GM23338 (cell line): ENCODE measurements around the gene ARL9. TPM values are rescaled to one million over a fixed set of nuclear protein-coding genes. Genes with fewer than 3 reads are reported as not detected.

Experiments
- ATAC-seq: fragments of 200-7000 bp; cut with Tn5 transposase; 3 replicates; pipeline ENCODE4 v1.9.1; 2020
- DNase-seq: peaks from one replicate; pipeline ENCODE4 v3.0.0-alpha.2; 2015; ENCODE audit warnings: low spot score
- H2AFZ ChIP-seq: fragments of 200-600 bp; sonication (generic); 2 replicates; pipeline ENCODE4 v1.8.0; 2016; ENCODE audit warnings: antibody characterized with exemption, mild to moderate bottlenecking, moderate library complexity
- H3F3A ChIP-seq: fragments of 200-600 bp; sonication (generic); replicated peaks from 2 replicates; pipeline ENCODE4 v1.8.0; 2017; ENCODE audit warnings: antibody characterized with exemption, mixed run types, low read depth
- H3K27ac ChIP-seq: fragments of 200-600 bp; sonication (generic); 2 replicates; pipeline ENCODE4 v1.6.1; 2016; ENCODE audit warnings: low read depth
- H3K27me3 ChIP-seq: fragments of 200-600 bp; sonication (generic); 2 replicates; pipeline ENCODE4 v1.8.0; 2016; ENCODE audit warnings: mild to moderate bottlenecking, mixed run types, moderate library complexity; ENCODE audit not compliant: insufficient read depth
- H3K36me3 ChIP-seq: fragments of 200-600 bp; sonication (generic); 2 replicates; pipeline ENCODE4 v1.8.0; 2016; ENCODE audit warnings: mild to moderate bottlenecking; ENCODE audit not compliant: insufficient read depth
- H3K4me1 ChIP-seq: fragments of 200-600 bp; sonication (generic); 2 replicates; pipeline ENCODE4 v1.8.0; 2016; ENCODE audit warnings: mild to moderate bottlenecking, moderate library complexity; ENCODE audit not compliant: insufficient read depth
- H3K4me2 ChIP-seq: fragments of 200-600 bp; sonication (generic); 2 replicates; pipeline ENCODE4 v1.7.1; 2017; ENCODE audit warnings: mixed run types
- H3K4me3 ChIP-seq: fragments of 200-600 bp; sonication (generic); 2 replicates; pipeline ENCODE4 v1.6.1; 2016; ENCODE audit warnings: mixed run types
- H3K79me2 ChIP-seq: fragments of 200-600 bp; sonication (generic); replicated peaks from 2 replicates; pipeline ENCODE4 v1.8.0; 2017; ENCODE audit warnings: mild to moderate bottlenecking; ENCODE audit not compliant: insufficient read depth
- H3K9me2 ChIP-seq: fragments of 200-600 bp; sonication (generic); 2 replicates; pipeline ENCODE4 v1.8.0; 2017; ENCODE audit not compliant: insufficient read depth
- H4K20me1 ChIP-seq: fragments of 200-600 bp; sonication (generic); replicated peaks from 2 replicates; pipeline ENCODE4 v1.8.0; 2017; ENCODE audit warnings: mild to moderate bottlenecking; ENCODE audit not compliant: insufficient read depth
- H3K27ac Mint-ChIP-seq: 2 replicates; pipeline ENCODE4 v1.8.0; 2020; ENCODE audit warnings: inconsistent platforms, mild to moderate bottlenecking, moderate library complexity, mixed read lengths
- H3K27me3 Mint-ChIP-seq: 3 replicates; pipeline ENCODE4 v1.8.0; 2022; ENCODE audit warnings: low read depth, mild to moderate bottlenecking, moderate library complexity, mixed read lengths, inconsistent platforms; ENCODE audit not compliant: insufficient read depth, poor library complexity
- H3K36me3 Mint-ChIP-seq: 3 replicates; pipeline ENCODE4 v1.8.0; 2021; ENCODE audit warnings: low read depth, mild to moderate bottlenecking, inconsistent platforms, moderate library complexity, mixed read lengths
- H3K4me1 Mint-ChIP-seq: 3 replicates; pipeline ENCODE4 v1.8.0; 2020; ENCODE audit warnings: mild to moderate bottlenecking, inconsistent platforms, mixed read lengths
- H3K4me3 Mint-ChIP-seq: 3 replicates; pipeline ENCODE4 v1.8.0; 2021; ENCODE audit warnings: moderate library complexity, mild to moderate bottlenecking, inconsistent platforms, mixed read lengths
- H3K9me3 Mint-ChIP-seq: 3 replicates; pipeline ENCODE4 v1.8.0; 2020; ENCODE audit warnings: moderate library complexity, mild to moderate bottlenecking, inconsistent platforms, mixed read lengths
- EZH2phosphoT487 ChIP-seq: fragments of 200-600 bp; sonication (generic); IDR thresholded peaks from one replicate; pipeline ENCODE4 v1.8.1; 2018; ENCODE audit warnings: antibody characterized with exemption; ENCODE audit not compliant: unreplicated experiment
- JUNB ChIP-seq: IDR thresholded peaks from one replicate; pipeline ENCODE4 v1.6.1; 2016; ENCODE audit warnings: antibody characterized with exemption; ENCODE audit not compliant: unreplicated experiment
- STAT1 ChIP-seq: IDR thresholded peaks from one replicate; pipeline ENCODE4 v1.6.1; 2016; ENCODE audit warnings: antibody characterized with exemption; ENCODE audit not compliant: unreplicated experiment
- ZNF331 ChIP-seq: fragments of 250-450 bp; sonication (Bioruptor Pico); IDR thresholded peaks from 2 replicates; pipeline ENCODE4 v1.5.0; 2020; ENCODE audit warnings: low read depth, mild to moderate bottlenecking, moderate library complexity
- polyA plus RNA-seq: library from polyadenylated mRNA; unstranded; fragments of >200 nt; fragmentation: Nextera tagmentation; extraction: Ambion mirVana; gene quantifications from 2 replicates; pipeline ENCODE4 v1.2.1, GENCODE V29; 2016
- total RNA-seq: library from RNA; depleted of rRNA; stranded (reverse); fragments of >200 nt; shearing (Covaris generic); gene quantifications from 2 replicates; pipeline ENCODE4 v1.2.3, GENCODE V29; 2014
- TF ChIP-seq, protein P1 (sequence below): fragments of 250-450 bp; sonication (Bioruptor Pico); IDR thresholded peaks from 2 replicates; pipeline ENCODE4 v1.5.0; 2020; ENCODE audit warnings: mild to moderate bottlenecking, moderate library complexity
- TF ChIP-seq, protein P2 (sequence below): IDR thresholded peaks from 2 replicates; pipeline ENCODE4 v1.6.1; 2016; ENCODE audit warnings: antibody characterized with exemption

The ARL9 gene
- total and polyA plus RNA-seq, 2 experiments from 2014 or later, result 0.37 TPM; not detected in 1

DNA sequence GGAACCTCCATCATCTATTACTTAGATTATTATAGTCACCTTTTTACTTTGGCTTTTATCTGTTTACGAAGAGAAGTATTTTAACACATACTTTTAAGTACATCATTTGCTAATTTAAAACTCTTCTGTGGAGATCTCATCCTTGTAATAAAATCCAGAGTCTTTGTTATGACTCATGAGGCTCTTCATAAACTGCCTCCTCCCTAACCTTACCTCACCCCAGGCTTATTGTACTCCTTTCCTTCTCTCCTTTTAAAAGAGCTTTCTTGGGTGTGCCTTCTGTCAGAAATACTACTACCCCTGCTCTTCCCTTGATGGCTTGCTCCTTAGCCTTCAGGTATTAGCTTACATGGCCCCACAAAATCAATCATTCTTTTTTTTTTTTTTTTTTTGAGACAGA is 6.6 kb downstream of the ARL9 start:
- DNase-seq (no peak), ATAC-seq (no peak)
- no peaks in the 10 kb centered on the region for H3K36me3 Mint-ChIP-seq
- H3K9me3 Mint-ChIP-seq, result no peaks in the 10 kb centered on the region
- no peaks in the 10 kb centered on the region for H3K4me1 Mint-ChIP-seq
- H3K27me3 ChIP-seq, result peaks cover 8% of the 10 kb centered on the region
- no peaks in the 10 kb centered on the region for H3K79me2 ChIP-seq
- no peak overlapping the region for H3K4me2 ChIP-seq
- no peaks in the 10 kb centered on the region for H3K27me3 Mint-ChIP-seq
- H3K4me3 Mint-ChIP-seq, result no peak overlapping the region
- H3K4me3 ChIP-seq, result no peak overlapping the region
- no peaks in the 10 kb centered on the region for H3K36me3 ChIP-seq
- H3F3A ChIP-seq, result no peaks in the 10 kb centered on the region
- TF ChIP-seq STAT1 (no peak), ZNF331 (CRISPR knock-in tag) (no peak)
- TF ChIP-seq, protein P1, sequence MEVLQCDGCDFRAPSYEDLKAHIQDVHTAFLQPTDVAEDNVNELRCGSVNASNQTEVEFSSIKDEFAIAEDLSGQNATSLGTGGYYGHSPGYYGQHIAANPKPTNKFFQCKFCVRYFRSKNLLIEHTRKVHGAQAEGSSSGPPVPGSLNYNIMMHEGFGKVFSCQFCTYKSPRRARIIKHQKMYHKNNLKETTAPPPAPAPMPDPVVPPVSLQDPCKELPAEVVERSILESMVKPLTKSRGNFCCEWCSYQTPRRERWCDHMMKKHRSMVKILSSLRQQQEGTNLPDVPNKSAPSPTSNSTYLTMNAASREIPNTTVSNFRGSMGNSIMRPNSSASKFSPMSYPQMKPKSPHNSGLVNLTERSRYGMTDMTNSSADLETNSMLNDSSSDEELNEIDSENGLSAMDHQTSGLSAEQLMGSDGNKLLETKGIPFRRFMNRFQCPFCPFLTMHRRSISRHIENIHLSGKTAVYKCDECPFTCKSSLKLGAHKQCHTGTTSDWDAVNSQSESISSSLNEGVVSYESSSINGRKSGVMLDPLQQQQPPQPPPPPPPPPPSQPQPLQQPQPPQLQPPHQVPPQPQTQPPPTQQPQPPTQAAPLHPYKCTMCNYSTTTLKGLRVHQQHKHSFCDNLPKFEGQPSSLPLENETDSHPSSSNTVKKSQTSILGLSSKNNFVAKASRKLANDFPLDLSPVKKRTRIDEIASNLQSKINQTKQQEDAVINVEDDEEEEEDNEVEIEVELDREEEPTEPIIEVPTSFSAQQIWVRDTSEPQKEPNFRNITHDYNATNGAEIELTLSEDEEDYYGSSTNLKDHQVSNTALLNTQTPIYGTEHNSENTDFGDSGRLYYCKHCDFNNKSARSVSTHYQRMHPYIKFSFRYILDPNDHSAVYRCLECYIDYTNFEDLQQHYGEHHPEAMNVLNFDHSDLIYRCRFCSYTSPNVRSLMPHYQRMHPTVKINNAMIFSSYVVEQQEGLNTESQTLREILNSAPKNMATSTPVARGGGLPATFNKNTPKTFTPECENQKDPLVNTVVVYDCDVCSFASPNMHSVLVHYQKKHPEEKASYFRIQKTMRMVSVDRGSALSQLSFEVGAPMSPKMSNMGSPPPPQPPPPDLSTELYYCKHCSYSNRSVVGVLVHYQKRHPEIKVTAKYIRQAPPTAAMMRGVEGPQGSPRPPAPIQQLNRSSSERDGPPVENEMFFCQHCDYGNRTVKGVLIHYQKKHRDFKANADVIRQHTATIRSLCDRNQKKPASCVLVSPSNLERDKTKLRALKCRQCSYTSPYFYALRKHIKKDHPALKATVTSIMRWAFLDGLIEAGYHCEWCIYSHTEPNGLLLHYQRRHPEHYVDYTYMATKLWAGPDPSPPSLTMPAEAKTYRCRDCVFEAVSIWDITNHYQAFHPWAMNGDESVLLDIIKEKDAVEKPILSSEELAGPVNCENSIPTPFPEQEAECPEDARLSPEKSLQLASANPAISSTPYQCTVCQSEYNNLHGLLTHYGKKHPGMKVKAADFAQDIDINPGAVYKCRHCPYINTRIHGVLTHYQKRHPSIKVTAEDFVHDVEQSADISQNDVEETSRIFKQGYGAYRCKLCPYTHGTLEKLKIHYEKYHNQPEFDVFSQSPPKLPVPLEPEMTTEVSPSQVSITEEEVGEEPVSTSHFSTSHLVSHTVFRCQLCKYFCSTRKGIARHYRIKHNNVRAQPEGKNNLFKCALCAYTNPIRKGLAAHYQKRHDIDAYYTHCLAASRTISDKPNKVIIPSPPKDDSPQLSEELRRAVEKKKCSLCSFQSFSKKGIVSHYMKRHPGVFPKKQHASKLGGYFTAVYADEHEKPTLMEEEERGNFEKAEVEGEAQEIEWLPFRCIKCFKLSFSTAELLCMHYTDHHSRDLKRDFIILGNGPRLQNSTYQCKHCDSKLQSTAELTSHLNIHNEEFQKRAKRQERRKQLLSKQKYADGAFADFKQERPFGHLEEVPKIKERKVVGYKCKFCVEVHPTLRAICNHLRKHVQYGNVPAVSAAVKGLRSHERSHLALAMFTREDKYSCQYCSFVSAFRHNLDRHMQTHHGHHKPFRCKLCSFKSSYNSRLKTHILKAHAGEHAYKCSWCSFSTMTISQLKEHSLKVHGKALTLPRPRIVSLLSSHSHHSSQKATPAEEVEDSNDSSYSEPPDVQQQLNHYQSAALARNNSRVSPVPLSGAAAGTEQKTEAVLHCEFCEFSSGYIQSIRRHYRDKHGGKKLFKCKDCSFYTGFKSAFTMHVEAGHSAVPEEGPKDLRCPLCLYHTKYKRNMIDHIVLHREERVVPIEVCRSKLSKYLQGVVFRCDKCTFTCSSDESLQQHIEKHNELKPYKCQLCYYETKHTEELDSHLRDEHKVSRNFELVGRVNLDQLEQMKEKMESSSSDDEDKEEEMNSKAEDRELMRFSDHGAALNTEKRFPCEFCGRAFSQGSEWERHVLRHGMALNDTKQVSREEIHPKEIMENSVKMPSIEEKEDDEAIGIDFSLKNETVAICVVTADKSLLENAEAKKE (CRISPR knock-in tag), result no peak
- H3K4me1 ChIP-seq, result 0 out of 2 replicates have a peak, but pooled peaks cover 2% of the 10 kb centered on the region
- H2AFZ ChIP-seq, result no peak overlapping the region
- H4K20me1 ChIP-seq, result no peaks in the 10 kb centered on the region
- H3K27ac Mint-ChIP-seq, result no peak overlapping the region
- no peak overlapping the region for H3K27ac ChIP-seq
- no peaks in the 10 kb centered on the region for H3K9me2 ChIP-seq

DNA sequence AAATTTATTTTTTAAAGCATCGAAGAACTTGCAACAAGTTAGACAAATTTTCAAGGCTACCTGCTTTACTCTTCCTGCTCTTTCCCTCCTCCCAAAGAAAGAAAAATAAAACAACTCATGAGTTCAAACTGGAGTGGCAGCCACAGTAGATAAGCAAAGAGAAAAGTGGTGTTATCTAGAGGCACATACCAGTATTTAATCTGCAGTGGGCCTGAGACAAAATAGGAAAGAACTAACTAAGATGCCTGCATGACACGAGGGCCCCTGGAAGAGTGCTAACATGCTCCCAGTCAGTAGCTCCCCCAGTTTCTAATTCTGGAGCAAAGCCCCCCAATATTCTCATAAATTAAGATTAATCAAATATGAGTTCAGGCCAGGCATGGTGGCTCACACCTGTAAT is 7.9 kb downstream of the ARL9 start:
- Histone ChIP-seq H3K36me3 (no peaks in the 10 kb centered on the region), H3F3A (no peaks in the 10 kb centered on the region), H4K20me1 (no peaks in the 10 kb centered on the region), H3K79me2 (no peaks in the 10 kb centered on the region), H3K27ac (no peak overlapping the region), H3K4me3 (no peak overlapping the region), H3K27me3 (no peaks in the 10 kb centered on the region), H3K4me1 (no peaks in the 10 kb centered on the region), H3K9me2 (no peaks in the 10 kb centered on the region), H2AFZ (no peak overlapping the region), H3K4me2 (no peak overlapping the region)
- Mint-ChIP-seq H3K27me3 (no peaks in the 10 kb centered on the region), H3K27ac (no peak overlapping the region), H3K4me1 (no peaks in the 10 kb centered on the region), H3K4me3 (no peak overlapping the region), H3K36me3 (no peaks in the 10 kb centered on the region), H3K9me3 (no peaks in the 10 kb centered on the region)
- ATAC-seq, result no peak
- DNase-seq, result no peak
- TF ChIP-seq ZNF331 (CRISPR knock-in tag), result no peak
- TF ChIP-seq EZH2phosphoT487, result no peak
- TF ChIP-seq JUNB, result no peak
- TF ChIP-seq, protein P2, sequence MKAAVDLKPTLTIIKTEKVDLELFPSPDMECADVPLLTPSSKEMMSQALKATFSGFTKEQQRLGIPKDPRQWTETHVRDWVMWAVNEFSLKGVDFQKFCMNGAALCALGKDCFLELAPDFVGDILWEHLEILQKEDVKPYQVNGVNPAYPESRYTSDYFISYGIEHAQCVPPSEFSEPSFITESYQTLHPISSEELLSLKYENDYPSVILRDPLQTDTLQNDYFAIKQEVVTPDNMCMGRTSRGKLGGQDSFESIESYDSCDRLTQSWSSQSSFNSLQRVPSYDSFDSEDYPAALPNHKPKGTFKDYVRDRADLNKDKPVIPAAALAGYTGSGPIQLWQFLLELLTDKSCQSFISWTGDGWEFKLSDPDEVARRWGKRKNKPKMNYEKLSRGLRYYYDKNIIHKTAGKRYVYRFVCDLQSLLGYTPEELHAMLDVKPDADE, result no peak
